LNCaP clone FGC (cell line): ENCODE results near the gene ARHGAP22.

ENCODE experiments used
- DNase-seq: peaks from one replicate; pipeline ENCODE4 v3.0.0-alpha.2; 2011; ENCODE audit warnings: low read depth
- H3K4me3 ChIP-seq: 2 replicates; pipeline ENCODE4 v1.5.1; 2011; ENCODE audit warnings: mild to moderate bottlenecking, low read depth, low read length, control low read depth
- TF ChIP-seq, protein P1 (sequence below): IDR thresholded peaks from 2 replicates; pipeline ENCODE4 v1.5.1; 2012; ENCODE audit warnings: mild to moderate bottlenecking; ENCODE audit not compliant: control insufficient read depth, insufficient read depth; ENCODE audit errors: extremely low read depth

The ARHGAP22 gene

DNA sequence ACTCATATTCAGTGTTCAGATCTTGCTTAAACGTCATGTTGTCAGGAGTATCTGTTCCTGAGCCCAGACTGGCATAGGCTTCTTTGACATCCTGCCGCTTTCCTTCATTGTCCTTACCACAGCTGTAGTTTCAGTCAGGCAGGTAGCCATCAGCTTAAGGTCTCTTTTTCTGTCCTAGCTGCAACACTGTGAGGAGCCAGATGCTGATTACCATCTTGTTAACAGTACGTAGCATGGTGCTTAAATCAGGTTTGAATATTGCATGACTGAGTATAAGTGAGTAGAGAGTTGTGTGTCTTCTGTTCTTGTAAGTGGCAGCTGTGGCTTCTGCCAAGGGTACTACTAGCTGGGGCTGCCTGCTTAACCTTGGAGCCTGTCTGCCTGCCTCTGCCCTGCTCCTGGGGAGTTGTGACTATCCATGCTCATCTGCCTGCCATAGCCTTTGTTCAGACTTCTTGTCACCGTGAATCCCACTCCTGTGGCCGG lies 205.8 kb downstream of the ARHGAP22 start:
- DNase-seq: no peak

DNA sequence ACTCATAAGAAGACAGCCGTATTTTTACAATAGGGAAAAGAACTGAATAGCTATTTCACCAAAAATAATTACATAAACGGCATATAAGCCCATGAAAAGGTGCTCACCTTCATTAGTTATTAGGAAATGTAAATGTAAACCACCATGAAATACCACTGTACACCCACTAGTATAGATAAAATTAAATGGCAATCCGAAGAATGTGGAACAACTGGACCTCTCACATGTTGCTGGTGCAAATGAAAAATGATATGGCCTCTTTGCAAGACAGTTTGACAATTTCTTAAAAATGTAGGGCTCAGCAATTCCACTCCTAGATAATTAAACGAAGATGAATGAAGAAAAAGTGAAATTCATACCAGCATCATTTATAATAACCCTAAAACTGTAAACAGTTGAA lies 206.6 kb downstream of the ARHGAP22 start:
- TF ChIP-seq, protein P1, sequence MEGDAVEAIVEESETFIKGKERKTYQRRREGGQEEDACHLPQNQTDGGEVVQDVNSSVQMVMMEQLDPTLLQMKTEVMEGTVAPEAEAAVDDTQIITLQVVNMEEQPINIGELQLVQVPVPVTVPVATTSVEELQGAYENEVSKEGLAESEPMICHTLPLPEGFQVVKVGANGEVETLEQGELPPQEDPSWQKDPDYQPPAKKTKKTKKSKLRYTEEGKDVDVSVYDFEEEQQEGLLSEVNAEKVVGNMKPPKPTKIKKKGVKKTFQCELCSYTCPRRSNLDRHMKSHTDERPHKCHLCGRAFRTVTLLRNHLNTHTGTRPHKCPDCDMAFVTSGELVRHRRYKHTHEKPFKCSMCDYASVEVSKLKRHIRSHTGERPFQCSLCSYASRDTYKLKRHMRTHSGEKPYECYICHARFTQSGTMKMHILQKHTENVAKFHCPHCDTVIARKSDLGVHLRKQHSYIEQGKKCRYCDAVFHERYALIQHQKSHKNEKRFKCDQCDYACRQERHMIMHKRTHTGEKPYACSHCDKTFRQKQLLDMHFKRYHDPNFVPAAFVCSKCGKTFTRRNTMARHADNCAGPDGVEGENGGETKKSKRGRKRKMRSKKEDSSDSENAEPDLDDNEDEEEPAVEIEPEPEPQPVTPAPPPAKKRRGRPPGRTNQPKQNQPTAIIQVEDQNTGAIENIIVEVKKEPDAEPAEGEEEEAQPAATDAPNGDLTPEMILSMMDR: no peak
- H3K4me3 ChIP-seq: no peak overlapping the region
- DNase-seq: no peak

More for the DNA sequence above, 205.8 kb downstream of the ARHGAP22 start:
- TF ChIP-seq, protein P1: no peak
- no peak overlapping the region for H3K4me3 ChIP-seq
